Measurements from ENCODE around the gene CPNE2.

CPNE2 gene

DNA sequence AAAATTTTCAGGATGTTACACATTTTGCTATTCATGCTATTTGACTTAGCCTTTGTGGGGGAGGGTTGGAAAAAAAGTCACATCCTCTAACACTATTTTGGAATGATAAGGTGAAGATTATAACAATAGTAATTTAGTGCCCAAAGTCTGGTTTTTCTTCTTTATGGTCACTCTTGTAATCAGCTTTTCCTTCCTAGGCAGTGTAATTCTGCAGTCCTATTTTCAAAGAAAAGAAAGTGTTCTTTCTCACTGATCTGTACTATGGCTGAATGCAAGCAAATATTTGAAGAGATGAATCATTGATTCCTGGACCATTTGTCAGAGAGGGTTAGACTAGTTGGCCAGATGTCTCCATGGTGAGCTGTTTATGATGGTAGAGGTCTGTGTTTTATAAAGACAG is 102.1 kb downstream of the CPNE2 start:
- DNase-seq (ENCODE audit: low spot score), result peak; percentile 44

DNA sequence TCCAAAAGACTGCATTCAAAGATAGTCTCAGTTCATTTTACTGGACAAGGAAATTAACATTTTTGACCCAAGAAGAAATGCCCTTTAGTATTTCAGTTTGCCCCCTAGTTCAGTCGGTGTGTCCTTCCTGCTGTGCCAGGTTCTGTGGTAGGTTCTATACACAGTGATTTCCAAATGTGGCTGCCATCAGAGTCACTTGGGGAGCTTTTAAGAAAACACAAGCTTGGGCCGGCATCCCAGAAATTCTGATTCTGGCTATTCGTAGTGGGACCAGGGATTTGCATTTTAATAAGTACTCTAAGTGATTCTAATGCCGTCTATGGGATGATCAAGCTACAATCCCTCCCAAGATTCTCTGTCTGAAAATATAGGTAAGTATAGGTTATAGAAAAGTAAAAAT is 103.9 kb downstream of the CPNE2 start:
- no peak for DNase-seq (ENCODE audit: low spot score)

- no peak for DNase-seq (ENCODE audit: low spot score)
These were observed 104.4 kb downstream of the CPNE2 start for GRCh38 chr16:57196753-57197152.
